Measurements from ENCODE around the gene KIF20A. TPM values are rescaled to one million over a fixed set of nuclear protein-coding genes. Genes with fewer than 3 reads are reported as not detected.

Gene KIF20A
- total RNA-seq, 1 experiment from 2014 or later = 67.1 TPM

- H3K4ac ChIP-seq (ENCODE audit: low read depth, low read length) = no peak overlapping the region
Observed at GRCh38 chr5:138230981-138231589, 52.2 kb downstream of the KIF20A start.

More at GRCh38 chr5:138230981-138231589, 52.2 kb downstream of the KIF20A start:
- DNase-seq = no peak
- Mint-ChIP-seq H3K4me3 (no peak overlapping the region), H3K4me1 (no peaks in the 10 kb centered on the region), H3K36me3 (ENCODE audit: insufficient read depth in 1 of 3, low read depth in 3 of 3) (peaks cover 0 to under 1% (median 0%) of the 10 kb centered on the region in 3 experiments; a peak in 2 of 7 replicates), H3K27ac (no peak overlapping the region), H3K9me3 (peaks cover 4 to 5% of the 10 kb centered on the region in 2 experiments), H3K27me3 (ENCODE audit: low read depth) (peaks cover 2% of the 10 kb centered on the region; the same call in 1 of the 2 replicates)
- Histone ChIP-seq H3K27me3 (ENCODE audit: insufficient read depth, low read length) (no peaks in the 10 kb centered on the region), H3K23ac (ENCODE audit: insufficient read length, low read depth, low read length) (no peak overlapping the region), H4K5ac (ENCODE audit: insufficient read length, low read depth, low read length) (no peak overlapping the region), H2BK12ac (ENCODE audit: insufficient read length, low read depth, low read length) (no peak overlapping the region), H2BK15ac (ENCODE audit: low read depth, low read length) (no peak overlapping the region), H3K79me2 (ENCODE audit: insufficient read depth, low read length) (no peaks in the 10 kb centered on the region), H2AK5ac (ENCODE audit: insufficient read length, low read length) (no peak overlapping the region), H3K79me1 (ENCODE audit: insufficient read depth, low read depth, low read length, poor library complexity, severe bottlenecking) (no peaks in the 10 kb centered on the region), H3K18ac (ENCODE audit: insufficient read length, low read depth, low read length) (no peak overlapping the region), H2BK20ac (ENCODE audit: low read depth, low read length, poor library complexity, severe bottlenecking) (no peak overlapping the region), H3K9ac (ENCODE audit: extremely low read depth, insufficient read length, low read length) (no peak overlapping the region), H4K8ac (replicated peaks; ENCODE audit: insufficient read length, low read depth, low read length) (no peak overlapping the region), H3K9me3 (ENCODE audit: control insufficient read depth, low read depth, low read length) (no peaks in the 10 kb centered on the region), H3K23me2 (ENCODE audit: insufficient read length, low read depth, low read length, poor library complexity, severe bottlenecking) (no peaks in the 10 kb centered on the region), H3K4me2 (ENCODE audit: insufficient read depth, insufficient read length, low read length) (no peak overlapping the region), H2AFZ (ENCODE audit: low read length) (no peak overlapping the region), H4K20me1 (ENCODE audit: control insufficient read depth, insufficient read depth, insufficient read length) (no peaks in the 10 kb centered on the region), H3K56ac (ENCODE audit: insufficient read length, low read depth, low read length) (no peak overlapping the region), H2BK5ac (ENCODE audit: insufficient read length, low read length) (no peak overlapping the region), H3K14ac (ENCODE audit: insufficient read depth, low read length) (no peak overlapping the region), H3K27ac (ENCODE audit: insufficient read length, low read depth, low read length) (no peak overlapping the region), H3T11ph (ENCODE audit: low read length) (no peak overlapping the region), H3K4me1 (ENCODE audit: insufficient read depth, low read length) (no peaks in the 10 kb centered on the region), H4K91ac (ENCODE audit: insufficient read length, low read depth, low read length) (no peak overlapping the region), H2BK120ac (ENCODE audit: low read depth, low read length, poor library complexity, severe bottlenecking) (no peak overlapping the region)
- TF ChIP-seq, protein P1, sequence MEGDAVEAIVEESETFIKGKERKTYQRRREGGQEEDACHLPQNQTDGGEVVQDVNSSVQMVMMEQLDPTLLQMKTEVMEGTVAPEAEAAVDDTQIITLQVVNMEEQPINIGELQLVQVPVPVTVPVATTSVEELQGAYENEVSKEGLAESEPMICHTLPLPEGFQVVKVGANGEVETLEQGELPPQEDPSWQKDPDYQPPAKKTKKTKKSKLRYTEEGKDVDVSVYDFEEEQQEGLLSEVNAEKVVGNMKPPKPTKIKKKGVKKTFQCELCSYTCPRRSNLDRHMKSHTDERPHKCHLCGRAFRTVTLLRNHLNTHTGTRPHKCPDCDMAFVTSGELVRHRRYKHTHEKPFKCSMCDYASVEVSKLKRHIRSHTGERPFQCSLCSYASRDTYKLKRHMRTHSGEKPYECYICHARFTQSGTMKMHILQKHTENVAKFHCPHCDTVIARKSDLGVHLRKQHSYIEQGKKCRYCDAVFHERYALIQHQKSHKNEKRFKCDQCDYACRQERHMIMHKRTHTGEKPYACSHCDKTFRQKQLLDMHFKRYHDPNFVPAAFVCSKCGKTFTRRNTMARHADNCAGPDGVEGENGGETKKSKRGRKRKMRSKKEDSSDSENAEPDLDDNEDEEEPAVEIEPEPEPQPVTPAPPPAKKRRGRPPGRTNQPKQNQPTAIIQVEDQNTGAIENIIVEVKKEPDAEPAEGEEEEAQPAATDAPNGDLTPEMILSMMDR (conservative IDR thresholded peaks at IDR 0.05) = no peak
- no CpG with 5 or more reads among the region's 7 CpGs for WGBS (ENCODE audit: extremely low coverage, insufficient read length, low lambda C conversion rate)

Measured in H9 (cell line).